T-cell (primary cell): ENCODE measurements around the gene THADA. TPM values are rescaled to one million over a fixed set of nuclear protein-coding genes. Genes with fewer than 3 reads are reported as not detected.

Experiments used
- ATAC-seq, 4 experiments: fragments of 200-7000 bp in 3 of 4; fragments of 150-1000 bp in 1 of 4; cut with Tn5 transposase; replicated peaks in 1 of 4; 1 replicate in 3 of 4; 2 replicates in 1 of 4; pipeline ENCODE4 v1.10.0; 2021; ENCODE audit warnings: moderate library complexity in 3 of 4, mild to moderate bottlenecking in 2 of 4, moderate number of reproducible peaks in 1 of 4
- CTCF ChIA-PET, 2 donors: fragments of 300-600 bp; sonication (Branson Sonifier 250); formaldehyde crosslinking; loops; one replicate each; lab custom pipeline; 2022; ENCODE audit warnings: antibody characterized with exemption in 2 of 2; lab: Charles Lee
- POLR2A ChIA-PET, 2 donors: fragments of 300-600 bp; sonication (Branson Sonifier 250); formaldehyde crosslinking; loops; one replicate each; lab custom pipeline; 2022; ENCODE audit warnings: antibody characterized with exemption in 2 of 2; lab: Charles Lee
- DNase-seq, 35 experiments: peaks; one replicate each; pipeline versions ENCODE4 v3.0.0 to v3.0.0-alpha.2; 2013 to 2023
- H3K27ac ChIP-seq: one replicate; pipeline ENCODE4 v1.5.1; 2013; ENCODE audit warnings: low read length
- H3K27me3 ChIP-seq, 2 experiments: replicated peaks in 1 of 2; 1 replicate in 1 of 2; 2 replicates in 1 of 2; pipeline versions ENCODE4 v1.6.1 to v1.7.0; 2013; ENCODE audit warnings: low read length in 1 of 2, mixed read lengths in 1 of 2; ENCODE audit not compliant: control insufficient read depth in 2 of 2, insufficient read depth in 2 of 2; ENCODE audit errors: extremely low read depth in 1 of 2
- H3K36me3 ChIP-seq, 2 donors: 1 replicate in 1 of 2; 2 replicates in 1 of 2; pipeline versions ENCODE4 v1.6.1 to v1.7.0; 2013; ENCODE audit warnings: low read length in 1 of 2; ENCODE audit not compliant: control insufficient read depth in 2 of 2, insufficient read depth in 1 of 2; ENCODE audit errors: extremely low read depth in 1 of 2
- H3K4me1 ChIP-seq, 2 experiments: 1 replicate in 1 of 2; 2 replicates in 1 of 2; pipeline versions ENCODE4 v1.6.1 to v1.7.0; 2013; ENCODE audit warnings: low read length in 2 of 2, mixed read lengths in 1 of 2; ENCODE audit not compliant: insufficient read depth in 2 of 2, control insufficient read depth in 1 of 2; ENCODE audit errors: extremely low read depth in 1 of 2
- H3K4me3 ChIP-seq, 2 donors: 1 replicate in 1 of 2; 2 replicates in 1 of 2; pipeline versions ENCODE4 v1.5.1 to v1.7.0; 2013; ENCODE audit warnings: mild to moderate bottlenecking in 2 of 2, low read length in 1 of 2, moderate library complexity in 1 of 2; ENCODE audit not compliant: control insufficient read depth in 1 of 2; ENCODE audit errors: extremely low read depth in 1 of 2
- H3K9me3 ChIP-seq: 2 replicates; pipeline ENCODE4 v1.7.0; 2013
- H3K27ac Mint-ChIP-seq, 2 donors: one replicate each; pipeline ENCODE4 v1.8.0; 2020 to 2021; ENCODE audit warnings: mild to moderate bottlenecking in 2 of 2, mixed read lengths in 2 of 2
- H3K27me3 Mint-ChIP-seq, 2 donors: one replicate each; pipeline ENCODE4 v1.8.0; 2021 to 2022; ENCODE audit warnings: mixed read lengths in 2 of 2
- H3K36me3 Mint-ChIP-seq: one replicate; pipeline ENCODE4 v1.8.0; 2021; ENCODE audit warnings: mixed read lengths
- H3K4me1 Mint-ChIP-seq, 3 donors: one replicate each; pipeline ENCODE4 v1.8.0; 2020 to 2022; ENCODE audit warnings: mixed read lengths in 3 of 3, mild to moderate bottlenecking in 1 of 3
- H3K4me3 Mint-ChIP-seq, 3 donors: one replicate each; pipeline ENCODE4 v1.8.0; 2020 to 2022; ENCODE audit warnings: mild to moderate bottlenecking in 3 of 3, mixed read lengths in 3 of 3, moderate library complexity in 3 of 3
- H3K9me3 Mint-ChIP-seq, 3 donors: one replicate each; pipeline ENCODE4 v1.8.0; 2020 to 2022; ENCODE audit warnings: mixed read lengths in 3 of 3
- WGBS: methylation state at CpG from one replicate; pipeline ENCODE4 v1.1.5; 2013; ENCODE audit warnings: missing lambda C conversion rate; ENCODE audit not compliant: insufficient coverage; 5-methylcytosine and 5-hydroxymethylcytosine counted together
- total RNA-seq, 35 experiments: library from RNA in 6 of 35; stranded (reverse) in 6 of 35; fragments of 120-200 nt in 1 of 35; gene quantifications; one replicate each; pipeline versions ENCODE4 v1.2.1 to v1.2.4 and lab custom pipeline; 2013 to 2026

Gene THADA
- total RNA-seq, 5 donors from 2014 or later (not counting 1 experiment from before 2014, with no cell fraction given), result 36.4 to 50.5 (median 40.6) TPM

- Mint-ChIP-seq H3K27ac (peak overlapping the region; percentile 100), H3K4me1 (peaks cover 58 to 71% (median 63%) of the 10 kb centered on the region in 3 donors), H3K9me3 (peaks cover 0 to 3% (median 0%) of the 10 kb centered on the region in 3 donors), H3K4me3 (peak overlapping the region; percentile 83 to 87 (median 86)), H3K36me3 (no peaks in the 10 kb centered on the region), H3K27me3 (no peaks in the 10 kb centered on the region)
- peaks cover 35 to 93% of the 10 kb centered on the region in 2 experiments for H3K4me1 ChIP-seq
- H3K27ac ChIP-seq, result peak overlapping the region; percentile 98
- H3K27me3 ChIP-seq, result no peaks in the 10 kb centered on the region
- CTCF ChIA-PET, result interaction anchor here (0.5 to 4.8 kb wide), 15 partner anchors 16 to 290 kb away, joined by 3 to 24 read pairs (median 5); partner anchors contain the start of gene ZFP36L2 (in 1 of the 2)
- H3K9me3 ChIP-seq, result no peaks in the 10 kb centered on the region
- no peaks in the 10 kb centered on the region for H3K36me3 ChIP-seq
- peak overlapping the region; percentile 53 to 71 for H3K4me3 ChIP-seq
- DNase-seq, result no peak
- ATAC-seq, result peak in 3 of 4 experiments; percentile 9 to 11 (median 11)
- POLR2A ChIA-PET, result interaction anchor here (0.5 to 1.5 kb wide), 10 partner anchors 17 to 61 kb away, joined by 3 to 12 read pairs (median 4); partner anchors contain the start of gene ZFP36L2 (in 1 of the 2)
- 27% methylated on average over 9 of the region's 13 CpGs for WGBS
These were observed 401.5 kb downstream of the THADA start for GRCh38 chr2:43194121-43194869.

DNA sequence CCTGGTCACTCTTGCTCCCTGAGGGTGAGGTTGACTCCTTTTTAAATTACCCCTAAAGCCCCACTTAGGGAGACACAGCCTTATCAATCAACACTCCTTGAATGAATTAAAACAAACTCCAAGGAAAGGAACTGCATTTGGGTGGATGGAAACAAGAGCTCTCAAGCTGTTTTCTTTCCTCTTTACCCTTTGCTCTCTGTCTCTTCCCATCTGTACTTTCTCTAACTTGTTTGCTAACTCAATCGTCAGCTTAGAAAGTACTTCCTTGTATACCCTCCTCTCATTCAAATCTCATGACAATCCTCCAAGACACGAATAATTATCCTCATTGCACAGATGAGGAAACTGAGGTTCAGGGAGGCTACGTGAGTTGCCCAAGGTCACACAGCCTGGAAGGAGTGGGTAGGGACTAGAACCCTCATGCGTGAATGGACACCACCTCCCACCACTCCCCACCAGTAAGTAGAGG is 402.2 kb downstream of the THADA start:
- CTCF ChIA-PET, result interaction anchor here (0.6 to 4.8 kb wide), 5 partner anchors 19 to 67 kb away, joined by 3 to 24 read pairs (median 4); no protein-coding TSS in a partner anchor
- no peaks in the 10 kb centered on the region for H3K36me3 Mint-ChIP-seq
- H3K9me3 ChIP-seq, result no peaks in the 10 kb centered on the region
- peaks cover 62 to 74% (median 63%) of the 10 kb centered on the region in 3 donors for H3K4me1 Mint-ChIP-seq
- ATAC-seq (no peak), DNase-seq (no peak)
- H3K36me3 ChIP-seq, result no peaks in the 10 kb centered on the region
- H3K27me3 ChIP-seq, result no peaks in the 10 kb centered on the region
- peak overlapping the region; percentile 98 for H3K27ac ChIP-seq
- H3K4me3 Mint-ChIP-seq, result peak overlapping the region; percentile 83 to 87 (median 86)
- H3K4me3 ChIP-seq, result peak overlapping the region; percentile 53 to 71
- peaks cover 35 to 96% of the 10 kb centered on the region in 2 experiments for H3K4me1 ChIP-seq
- WGBS, result no CpG with 5 or more reads among the region's 4 CpGs
- no peaks in the 10 kb centered on the region for H3K27me3 Mint-ChIP-seq
- H3K27ac Mint-ChIP-seq, result peak overlapping the region; percentile 100
- POLR2A ChIA-PET, result interaction anchor here in 1 of 2 donors (0.6 kb wide), 1 partner anchor 19 kb away, joined by 4 read pairs; no protein-coding TSS in a partner anchor
- peaks cover 0 to 3% (median 0%) of the 10 kb centered on the region in 3 donors for H3K9me3 Mint-ChIP-seq

DNA sequence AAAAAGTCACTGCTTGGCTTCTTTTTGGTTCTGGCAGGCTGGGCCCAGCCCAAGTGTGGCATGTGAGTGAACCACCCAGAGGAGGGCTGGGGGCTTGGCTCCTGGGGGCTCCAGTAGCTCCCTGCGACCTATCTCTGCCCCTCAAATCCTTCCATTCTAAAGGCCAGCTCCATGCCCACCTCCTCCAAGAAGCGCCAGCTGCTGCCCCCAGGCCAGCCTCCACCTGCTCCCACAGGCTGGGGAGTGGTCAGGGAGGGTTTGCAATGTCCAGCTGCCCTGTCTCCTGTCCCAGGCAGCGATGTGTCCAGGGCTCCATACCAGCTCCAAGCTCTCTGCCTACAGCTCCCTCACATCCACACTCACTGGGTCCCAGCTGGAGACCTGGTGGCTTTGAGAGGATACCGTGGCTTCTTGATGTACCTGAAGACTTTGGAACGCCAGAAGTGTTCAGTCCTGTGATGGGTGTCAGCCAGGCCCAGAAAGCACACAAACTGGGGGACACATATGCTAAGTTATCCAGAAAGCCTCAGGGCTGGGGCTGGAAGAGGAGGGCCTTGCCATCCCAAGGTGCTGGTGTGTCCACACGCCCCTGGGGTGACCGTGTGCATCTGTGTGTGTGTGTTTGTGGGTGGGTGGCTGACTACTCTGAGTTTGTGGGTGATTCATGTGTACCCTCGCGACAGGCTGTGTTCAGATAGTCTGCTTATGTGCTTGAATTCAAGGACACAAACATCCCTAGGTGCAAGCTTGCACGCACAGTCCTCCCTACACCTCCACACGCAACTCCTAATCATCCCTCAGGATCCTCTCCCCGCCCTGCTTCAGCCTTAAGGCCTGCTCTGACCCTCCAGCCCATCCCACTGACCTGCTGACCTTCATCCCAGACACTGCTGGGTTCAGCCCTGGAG is 402.8 kb downstream of the THADA start:
- peaks cover 64 to 72% (median 66%) of the 10 kb centered on the region in 3 donors for H3K4me1 Mint-ChIP-seq
- POLR2A ChIA-PET, result interaction anchor here (0.5 to 1.4 kb wide), 4 partner anchors 15 to 34 kb away, joined by 3 to 5 read pairs (median 4); partner anchors contain the start of gene ZFP36L2 (in 1 of the 2)
- H3K36me3 ChIP-seq, result no peaks in the 10 kb centered on the region
- peak overlapping the region; percentile 98 for H3K27ac ChIP-seq
- H3K9me3 ChIP-seq, result no peaks in the 10 kb centered on the region
- H3K4me3 Mint-ChIP-seq, result peak overlapping the region; percentile 83 to 87 (median 86)
- peaks cover 35 to 94% of the 10 kb centered on the region in 2 experiments for H3K4me1 ChIP-seq
- 93% methylated on average over 6 of the region's 12 CpGs for WGBS
- peaks cover 0 to 3% (median 0%) of the 10 kb centered on the region in 3 donors for H3K9me3 Mint-ChIP-seq
- no peak for DNase-seq
- ATAC-seq, result no peak
- peak overlapping the region in 1 of 2 donors; percentile 71 for H3K4me3 ChIP-seq
- H3K27me3 ChIP-seq, result no peaks in the 10 kb centered on the region
- no peaks in the 10 kb centered on the region for H3K36me3 Mint-ChIP-seq
- CTCF ChIA-PET, result interaction anchor here in 1 of 2 donors (0.6 to 4.8 kb wide), 7 partner anchors 15 to 66 kb away, joined by 3 to 24 read pairs (median 4); no protein-coding TSS in a partner anchor
- H3K27ac Mint-ChIP-seq, result peak overlapping the region; percentile 100
- H3K27me3 Mint-ChIP-seq, result no peaks in the 10 kb centered on the region

GRCh38 chr2:43191947-43192516 is 403.8 kb downstream of the THADA start:
- 51% methylated on average over 2 of the region's 3 CpGs for WGBS
- Histone ChIP-seq H3K27ac (peak overlapping the region; percentile 98), H3K9me3 (no peaks in the 10 kb centered on the region), H3K4me3 (no peak overlapping the region), H3K4me1 (peaks cover 34 to 93% of the 10 kb centered on the region in 2 experiments), H3K36me3 (no peaks in the 10 kb centered on the region), H3K27me3 (no peaks in the 10 kb centered on the region)
- Mint-ChIP-seq H3K4me3 (peak overlapping the region in 1 of 3 donors; percentile 87), H3K27ac (peak overlapping the region; percentile 100), H3K4me1 (peaks cover 68 to 76% (median 70%) of the 10 kb centered on the region in 3 donors), H3K36me3 (no peaks in the 10 kb centered on the region), H3K9me3 (peaks cover 0 to 3% (median 0%) of the 10 kb centered on the region in 3 donors), H3K27me3 (no peaks in the 10 kb centered on the region)
- POLR2A ChIA-PET, result interaction anchor here (0.5 to 1.4 kb wide), 3 partner anchors 14 to 35 kb away, joined by 3 to 5 read pairs (median 4); partner anchors contain the start of gene ZFP36L2 (in 1 of the 2)
- CTCF ChIA-PET, result interaction anchor here in 1 of 2 donors (0.6 to 4.8 kb wide), 5 partner anchors 14 to 55 kb away, joined by 3 to 24 read pairs (median 4); no protein-coding TSS in a partner anchor
- ATAC-seq, result no peak
- peak in 10 of 35 experiments; percentile 15 to 57 (median 34) for DNase-seq

- H3K27ac ChIP-seq, result no peak overlapping the region
- no peak overlapping the region for H3K4me3 ChIP-seq
- no peaks in the 10 kb centered on the region for H3K9me3 ChIP-seq
- H3K9me3 Mint-ChIP-seq, result no peaks in the 10 kb centered on the region
- no peaks in the 10 kb centered on the region for H3K27me3 ChIP-seq
- 97% methylated on average over 5 of the region's 10 CpGs for WGBS
- H3K36me3 Mint-ChIP-seq, result no peaks in the 10 kb centered on the region
- peaks cover 37 to 91% of the 10 kb centered on the region in 2 experiments for H3K4me1 ChIP-seq
- peaks cover 70 to 79% (median 74%) of the 10 kb centered on the region in 3 donors for H3K4me1 Mint-ChIP-seq
- ChIA-PET CTCF (interaction anchor here in 1 of 2 donors (0.7 kb wide), 1 partner anchor 29 kb away, joined by 5 read pairs; no protein-coding TSS in a partner anchor), POLR2A (interaction anchor here (0.5 to 0.7 kb wide), 2 partner anchors 11 to 33 kb away, joined by 8 read pairs; no protein-coding TSS in a partner anchor)
- DNase-seq, result no peak
- no peak overlapping the region for H3K4me3 Mint-ChIP-seq
- ATAC-seq, result no peak
- no peaks in the 10 kb centered on the region for H3K27me3 Mint-ChIP-seq
- H3K27ac Mint-ChIP-seq, result peak overlapping the region in 1 of 2 donors; percentile 28
- H3K36me3 ChIP-seq, result no peaks in the 10 kb centered on the region
These were observed 405.4 kb downstream of the THADA start for GRCh38 chr2:43190311-43191052.
